HL-60 (cell line): ENCODE results near the gene TASOR2.

Source experiments
- DNase-seq, 2 experiments: peaks; one replicate each; pipeline ENCODE4 v3.0.0-alpha.2; 2010 to 2020; ENCODE audit warnings: low read depth in 1 of 2, low spot score in 1 of 2
- H3K27ac ChIP-seq: fragments of 250-450 bp; sonication (Bioruptor Pico); replicated peaks from 2 replicates; pipeline ENCODE4 v1.5.1; 2020; ENCODE audit warnings: mild to moderate bottlenecking, moderate library complexity
- H3K27me3 ChIP-seq: fragments of 250-450 bp; sonication (Bioruptor Pico); 2 replicates; pipeline ENCODE4 v1.5.1; 2021; ENCODE audit warnings: mild to moderate bottlenecking, moderate library complexity; ENCODE audit not compliant: insufficient read depth, poor library complexity, severe bottlenecking
- H3K4me3 ChIP-seq: replicated peaks from 2 replicates; pipeline ENCODE4 v1.5.1; 2011; ENCODE audit warnings: mild to moderate bottlenecking, control low read depth, low read length; ENCODE audit not compliant: insufficient read depth
- GABPA ChIP-seq: IDR thresholded peaks from 2 replicates; pipeline ENCODE4 v1.6.1; 2012; ENCODE audit warnings: low read depth
- POLR2AphosphoS5 ChIP-seq: IDR thresholded peaks from 2 replicates; pipeline ENCODE4 v1.6.1; 2012; ENCODE audit warnings: low read depth
- SPI1 ChIP-seq: IDR thresholded peaks from 2 replicates; pipeline ENCODE4 v1.6.1; 2012; ENCODE audit warnings: low read depth, mild to moderate bottlenecking, borderline replicate concordance
- TF ChIP-seq, protein P1 (sequence below): IDR thresholded peaks from 2 replicates; pipeline ENCODE4 v1.6.1; 2012; ENCODE audit warnings: low read depth; ENCODE audit not compliant: insufficient replicate concordance
- TF ChIP-seq, protein P2 (sequence below): IDR thresholded peaks from one replicate; pipeline ENCODE4 v1.5.1; 2011; ENCODE audit warnings: low read length, control low read depth, inconsistent platforms; ENCODE audit not compliant: insufficient read depth

The TASOR2 gene

DNA sequence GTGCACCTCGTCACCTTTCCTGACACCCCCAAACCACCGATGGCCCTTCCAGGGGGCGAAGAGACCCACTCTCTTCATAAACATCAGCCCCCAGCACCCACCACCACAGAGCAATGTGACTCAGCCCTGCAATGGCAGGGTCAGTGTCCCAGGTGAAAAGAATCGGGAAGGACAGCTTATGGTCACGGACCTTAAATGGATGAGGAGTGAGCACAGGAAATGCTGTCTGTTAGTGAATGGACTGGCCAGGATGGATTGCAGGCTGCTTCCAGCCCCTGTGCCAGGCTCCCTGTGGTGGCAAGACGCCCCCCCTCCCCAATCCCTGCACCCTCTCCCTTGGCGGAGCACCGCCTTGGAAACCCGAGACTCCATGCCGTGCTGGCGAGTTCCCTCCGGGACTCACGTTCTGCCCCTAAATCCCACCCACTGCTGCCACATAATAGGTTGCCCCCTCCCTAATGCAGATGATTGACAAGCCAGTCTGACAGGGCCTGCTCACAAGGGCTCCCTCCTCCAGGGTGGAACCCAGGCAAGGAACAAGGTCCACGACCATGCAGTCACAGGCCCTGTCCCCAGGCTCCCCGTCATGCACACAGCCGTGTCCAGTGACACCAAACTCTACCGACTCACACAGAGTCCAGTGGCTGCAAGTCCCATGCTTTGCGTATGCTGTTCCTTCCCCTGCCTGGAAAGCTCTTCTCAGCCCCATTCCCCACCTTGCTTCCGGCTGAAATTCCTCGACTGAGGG lies 25.6 kb upstream of the TASOR2 start:
- H3K27ac ChIP-seq, result no peak overlapping the region
- no peak overlapping the region for H3K4me3 ChIP-seq
- TF ChIP-seq, protein P1, sequence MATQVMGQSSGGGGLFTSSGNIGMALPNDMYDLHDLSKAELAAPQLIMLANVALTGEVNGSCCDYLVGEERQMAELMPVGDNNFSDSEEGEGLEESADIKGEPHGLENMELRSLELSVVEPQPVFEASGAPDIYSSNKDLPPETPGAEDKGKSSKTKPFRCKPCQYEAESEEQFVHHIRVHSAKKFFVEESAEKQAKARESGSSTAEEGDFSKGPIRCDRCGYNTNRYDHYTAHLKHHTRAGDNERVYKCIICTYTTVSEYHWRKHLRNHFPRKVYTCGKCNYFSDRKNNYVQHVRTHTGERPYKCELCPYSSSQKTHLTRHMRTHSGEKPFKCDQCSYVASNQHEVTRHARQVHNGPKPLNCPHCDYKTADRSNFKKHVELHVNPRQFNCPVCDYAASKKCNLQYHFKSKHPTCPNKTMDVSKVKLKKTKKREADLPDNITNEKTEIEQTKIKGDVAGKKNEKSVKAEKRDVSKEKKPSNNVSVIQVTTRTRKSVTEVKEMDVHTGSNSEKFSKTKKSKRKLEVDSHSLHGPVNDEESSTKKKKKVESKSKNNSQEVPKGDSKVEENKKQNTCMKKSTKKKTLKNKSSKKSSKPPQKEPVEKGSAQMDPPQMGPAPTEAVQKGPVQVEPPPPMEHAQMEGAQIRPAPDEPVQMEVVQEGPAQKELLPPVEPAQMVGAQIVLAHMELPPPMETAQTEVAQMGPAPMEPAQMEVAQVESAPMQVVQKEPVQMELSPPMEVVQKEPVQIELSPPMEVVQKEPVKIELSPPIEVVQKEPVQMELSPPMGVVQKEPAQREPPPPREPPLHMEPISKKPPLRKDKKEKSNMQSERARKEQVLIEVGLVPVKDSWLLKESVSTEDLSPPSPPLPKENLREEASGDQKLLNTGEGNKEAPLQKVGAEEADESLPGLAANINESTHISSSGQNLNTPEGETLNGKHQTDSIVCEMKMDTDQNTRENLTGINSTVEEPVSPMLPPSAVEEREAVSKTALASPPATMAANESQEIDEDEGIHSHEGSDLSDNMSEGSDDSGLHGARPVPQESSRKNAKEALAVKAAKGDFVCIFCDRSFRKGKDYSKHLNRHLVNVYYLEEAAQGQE, result no peak
- TF ChIP-seq, protein P2, sequence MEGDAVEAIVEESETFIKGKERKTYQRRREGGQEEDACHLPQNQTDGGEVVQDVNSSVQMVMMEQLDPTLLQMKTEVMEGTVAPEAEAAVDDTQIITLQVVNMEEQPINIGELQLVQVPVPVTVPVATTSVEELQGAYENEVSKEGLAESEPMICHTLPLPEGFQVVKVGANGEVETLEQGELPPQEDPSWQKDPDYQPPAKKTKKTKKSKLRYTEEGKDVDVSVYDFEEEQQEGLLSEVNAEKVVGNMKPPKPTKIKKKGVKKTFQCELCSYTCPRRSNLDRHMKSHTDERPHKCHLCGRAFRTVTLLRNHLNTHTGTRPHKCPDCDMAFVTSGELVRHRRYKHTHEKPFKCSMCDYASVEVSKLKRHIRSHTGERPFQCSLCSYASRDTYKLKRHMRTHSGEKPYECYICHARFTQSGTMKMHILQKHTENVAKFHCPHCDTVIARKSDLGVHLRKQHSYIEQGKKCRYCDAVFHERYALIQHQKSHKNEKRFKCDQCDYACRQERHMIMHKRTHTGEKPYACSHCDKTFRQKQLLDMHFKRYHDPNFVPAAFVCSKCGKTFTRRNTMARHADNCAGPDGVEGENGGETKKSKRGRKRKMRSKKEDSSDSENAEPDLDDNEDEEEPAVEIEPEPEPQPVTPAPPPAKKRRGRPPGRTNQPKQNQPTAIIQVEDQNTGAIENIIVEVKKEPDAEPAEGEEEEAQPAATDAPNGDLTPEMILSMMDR, result no peak
- TF ChIP-seq SPI1, result no peak
- TF ChIP-seq GABPA, result no peak
- TF ChIP-seq POLR2AphosphoS5, result no peak
- H3K27me3 ChIP-seq, result no peaks in the 10 kb centered on the region
- no peak for DNase-seq

DNA sequence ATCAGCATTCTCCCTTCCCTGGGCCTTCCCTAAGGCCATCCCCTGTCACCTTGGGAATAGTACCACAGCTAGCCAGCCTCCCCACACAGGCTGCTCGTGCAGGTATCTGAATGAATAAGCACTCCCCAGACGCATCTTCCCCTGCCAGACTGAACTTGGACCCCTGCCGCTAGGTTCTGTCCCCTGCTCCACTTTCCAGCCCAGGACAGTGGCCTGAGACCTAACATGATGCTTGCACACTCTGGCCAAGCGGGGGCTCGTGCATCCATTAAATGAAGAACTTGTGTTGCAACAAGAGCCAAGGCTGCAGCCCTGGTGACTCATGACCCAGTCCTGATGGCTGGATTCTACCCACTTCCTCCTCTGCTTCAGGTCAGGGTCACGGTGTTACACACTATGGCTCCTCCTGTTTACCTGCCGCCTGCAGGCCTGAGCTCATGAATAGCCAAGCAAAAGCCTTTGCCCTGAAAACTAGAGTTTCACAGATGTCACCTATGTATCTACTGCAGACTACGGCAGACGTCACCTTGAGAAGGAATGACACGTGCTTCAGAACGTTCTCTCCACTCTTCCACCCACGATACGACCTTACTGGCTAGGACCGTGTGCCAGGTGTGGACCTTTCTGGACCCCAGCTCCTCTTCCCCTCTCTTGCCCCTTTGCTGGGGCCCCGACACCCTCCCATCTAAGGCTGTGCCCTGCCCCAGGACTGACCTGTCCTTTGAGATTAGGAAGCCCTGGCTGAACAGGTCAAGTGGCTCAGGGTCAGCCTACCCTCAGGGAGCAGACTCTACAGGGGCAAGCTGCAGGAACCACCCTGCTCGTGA lies 24.7 kb upstream of the TASOR2 start:
- TF ChIP-seq SPI1, result peak; percentile 72; the same call in 1 of the 2 replicates
- no peak for TF ChIP-seq GABPA
- TF ChIP-seq, protein P1, result no peak
- TF ChIP-seq, protein P2, result no peak
- TF ChIP-seq POLR2AphosphoS5, result no peak
- no peak overlapping the region for H3K4me3 ChIP-seq
- DNase-seq, result peak; percentile 67 to 73
- peak overlapping the region; percentile 41 for H3K27ac ChIP-seq
- H3K27me3 ChIP-seq, result no peaks in the 10 kb centered on the region

DNA sequence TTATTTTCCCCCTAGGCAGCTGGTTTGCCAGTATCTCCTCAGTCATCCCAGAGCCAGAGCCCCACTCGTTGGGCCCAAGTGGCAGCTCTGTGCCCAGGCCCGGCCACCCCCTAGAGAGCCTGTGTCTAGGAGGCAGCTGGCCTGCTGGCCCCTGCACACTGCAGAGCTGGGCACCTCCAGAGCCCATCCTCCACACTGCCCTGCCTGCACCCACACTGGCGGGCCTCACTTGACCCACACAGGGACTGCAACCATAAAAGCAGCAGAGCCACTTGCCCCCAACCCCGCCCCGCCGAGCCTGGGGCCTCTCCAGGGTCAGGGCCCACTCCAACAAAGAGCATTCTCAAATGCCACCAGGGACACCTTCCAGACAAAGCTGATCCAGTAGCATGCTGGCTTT lies 23.6 kb upstream of the TASOR2 start:
- no peak for DNase-seq
- H3K4me3 ChIP-seq, result no peak overlapping the region
- TF ChIP-seq GABPA (no peak), POLR2AphosphoS5 (no peak), SPI1 (no peak)
- TF ChIP-seq, protein P2, result no peak
- TF ChIP-seq, protein P1, result no peak
- no peak overlapping the region for H3K27ac ChIP-seq
- no peaks in the 10 kb centered on the region for H3K27me3 ChIP-seq
